Amygdala (tissue), 56 donors: ENCODE data around the gene SCPEP1.
A peak's percentile ranks its signal among the peaks of the same experiment; 100 is the strongest.

Experiments
- DNase-seq, 56 donors: peaks; one replicate each; lab custom pipeline; 2025; lab: John Stamatoyannopoulos, UW

The SCPEP1 gene

GRCh38 chr17:56994009-56994792 is 16.3 kb downstream of the SCPEP1 start:
- DNase-seq: no peak

DNA sequence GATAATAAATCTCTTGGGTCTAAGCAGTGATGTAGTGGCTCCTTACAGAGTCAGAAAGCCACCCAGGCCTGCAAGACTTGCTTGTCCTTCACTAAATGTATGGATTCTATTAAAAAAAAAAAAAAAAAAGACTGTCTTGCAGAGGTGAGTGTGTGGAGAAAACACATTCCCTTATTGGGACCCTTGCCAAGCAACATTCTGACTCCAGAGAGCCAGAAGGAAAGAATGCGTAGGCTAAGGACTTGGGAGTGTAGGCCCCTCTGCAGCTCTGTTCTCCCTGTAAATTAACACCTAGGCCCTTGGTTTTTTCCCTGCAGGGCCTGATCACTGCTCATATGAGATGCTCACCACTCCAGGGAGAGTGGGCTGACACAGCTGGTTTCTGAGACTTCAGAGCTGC is 17.8 kb downstream of the SCPEP1 start:
- peak in 2 of 56 donors; percentile 15 to 17 for DNase-seq

DNA sequence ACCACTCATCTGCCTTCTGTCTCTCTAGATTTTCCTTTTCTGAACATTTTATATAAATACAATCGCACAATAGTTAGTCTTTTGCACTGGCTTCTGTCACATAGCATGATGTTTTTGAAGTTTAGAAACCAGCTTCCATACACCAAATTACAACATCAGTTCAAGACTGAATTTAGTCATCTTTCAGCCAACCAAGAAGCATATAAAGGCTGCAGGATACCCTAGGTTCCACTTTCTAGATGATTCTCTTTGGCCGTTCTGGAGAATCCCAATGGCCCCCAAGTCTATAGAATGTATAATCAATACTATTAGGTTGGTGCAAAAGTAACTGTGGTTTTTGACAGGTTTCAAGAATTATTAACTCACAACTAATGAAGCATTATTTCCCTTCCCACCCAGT is 19.4 kb downstream of the SCPEP1 start:
- DNase-seq: no peak

GRCh38 chr17:57001541-57001940 is 23.6 kb downstream of the SCPEP1 start:
- no peak for DNase-seq

DNA sequence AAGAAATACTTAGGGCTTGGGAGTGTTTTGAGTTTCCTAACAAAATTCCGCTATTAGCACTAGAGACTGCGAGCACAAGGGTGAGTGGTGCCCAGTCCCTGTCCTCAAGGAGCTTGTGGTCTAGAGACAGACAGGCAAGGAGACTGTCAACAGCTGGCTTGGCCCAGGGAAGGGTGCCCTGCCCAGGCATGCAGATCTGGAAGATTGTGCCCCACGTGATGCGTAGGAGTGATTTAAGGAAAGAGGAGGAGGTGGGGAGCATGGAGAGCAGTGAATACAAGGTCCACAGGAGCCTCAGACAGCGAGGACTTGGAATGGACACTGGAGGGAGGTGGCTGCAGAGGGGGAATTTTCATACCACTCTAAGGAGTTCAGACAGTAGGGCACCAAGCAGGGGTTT is 25.0 kb downstream of the SCPEP1 start:
- no peak for DNase-seq

DNA sequence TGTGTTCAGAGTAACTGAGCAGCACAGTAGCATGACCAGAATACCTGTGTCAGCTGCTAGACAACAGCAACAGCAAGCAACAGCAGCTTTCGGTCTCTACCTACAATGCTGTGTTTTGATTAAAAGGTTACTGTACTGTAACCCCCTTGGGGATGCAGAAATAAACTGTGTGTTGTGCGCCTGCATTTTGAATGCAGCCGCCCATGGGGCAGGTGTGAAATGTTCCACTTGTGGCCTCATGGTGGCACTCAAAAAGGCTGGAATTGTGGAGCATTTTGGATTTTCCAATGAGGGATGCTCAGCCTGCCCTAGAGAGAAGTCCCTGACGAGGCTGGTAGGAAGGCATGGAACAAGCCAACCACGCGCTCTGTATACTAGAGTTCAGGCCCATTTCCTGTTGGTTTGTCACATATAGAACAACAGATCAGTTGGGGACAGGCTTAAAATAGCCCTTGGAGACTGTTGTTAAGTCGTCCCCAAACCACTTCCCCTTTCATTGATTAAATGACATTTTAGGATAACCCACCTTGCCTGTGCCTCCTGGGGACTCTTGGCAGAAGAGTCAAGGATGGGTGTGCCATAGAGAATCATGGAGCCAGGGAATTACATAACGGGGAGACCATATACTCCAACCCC is 27.1 kb downstream of the SCPEP1 start:
- no peak for DNase-seq

- DNase-seq: no peak
These were observed 28.1 kb downstream of the SCPEP1 start for GRCh38 chr17:57006040-57006439.

- DNase-seq: no peak
These were observed 31.0 kb downstream of the SCPEP1 start for GRCh38 chr17:57008958-57009357.

DNA sequence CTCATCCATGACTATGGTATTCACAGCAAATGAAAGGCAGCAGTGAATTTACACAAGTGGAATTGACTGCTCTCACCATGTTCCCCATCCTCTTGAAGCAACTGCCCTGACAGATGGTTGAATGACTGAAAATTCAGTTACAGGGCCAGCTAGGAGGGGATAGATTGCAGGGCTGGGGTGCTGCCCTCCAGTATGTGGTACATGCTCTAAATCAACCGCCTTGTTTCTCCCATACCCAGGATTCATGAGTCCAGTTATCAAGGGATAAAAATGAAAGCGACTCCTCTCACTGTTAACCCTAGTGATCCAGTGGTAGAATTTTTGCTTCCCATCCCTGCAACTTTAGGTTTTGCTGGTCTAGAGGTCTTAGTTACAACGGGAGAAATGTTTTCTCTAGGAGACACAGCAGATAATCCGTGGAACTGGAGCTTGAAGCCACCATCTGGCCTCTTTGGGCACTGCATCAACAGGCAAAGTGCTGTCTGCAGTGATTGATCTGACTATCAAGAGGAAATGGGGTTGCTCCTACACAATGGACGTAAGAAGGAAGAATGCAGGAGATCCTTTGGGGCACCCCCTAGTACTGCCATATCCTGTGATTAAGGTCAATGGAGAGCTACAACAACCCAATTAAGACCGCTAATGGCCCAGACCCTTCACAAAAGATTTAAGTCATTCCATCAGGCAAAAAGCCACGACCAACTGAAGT is 32.0 kb downstream of the SCPEP1 start:
- peak in 27 of 56 donors; percentile 2 to 70 (median 14) for DNase-seq

DNA sequence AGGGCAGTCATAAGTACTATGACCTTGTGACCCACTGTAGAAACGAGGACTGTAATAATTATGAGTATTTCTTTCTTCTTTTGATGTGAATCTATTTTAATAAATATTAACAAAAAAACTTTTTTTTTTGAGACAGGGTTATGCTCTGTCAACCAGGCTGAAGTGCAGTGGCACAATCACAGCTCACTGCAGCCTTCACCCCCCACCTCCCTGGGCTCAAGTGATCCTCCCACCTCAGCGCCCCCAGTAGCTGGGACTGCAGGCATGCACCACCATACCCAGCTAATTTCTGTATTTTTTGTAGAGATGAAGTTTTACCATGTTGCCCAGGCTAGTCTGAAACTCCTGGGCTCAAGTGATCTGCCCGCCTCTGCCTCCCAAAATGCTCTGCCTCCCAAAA is 32.6 kb downstream of the SCPEP1 start:
- no peak for DNase-seq

- no peak for DNase-seq
These were observed 33.6 kb downstream of the SCPEP1 start for GRCh38 chr17:57011491-57012015.

GRCh38 chr17:57016071-57016763 is 38.3 kb downstream of the SCPEP1 start:
- DNase-seq: no peak

- no peak for DNase-seq
These were observed 38.8 kb downstream of the SCPEP1 start for GRCh38 chr17:57016764-57017116.

DNA sequence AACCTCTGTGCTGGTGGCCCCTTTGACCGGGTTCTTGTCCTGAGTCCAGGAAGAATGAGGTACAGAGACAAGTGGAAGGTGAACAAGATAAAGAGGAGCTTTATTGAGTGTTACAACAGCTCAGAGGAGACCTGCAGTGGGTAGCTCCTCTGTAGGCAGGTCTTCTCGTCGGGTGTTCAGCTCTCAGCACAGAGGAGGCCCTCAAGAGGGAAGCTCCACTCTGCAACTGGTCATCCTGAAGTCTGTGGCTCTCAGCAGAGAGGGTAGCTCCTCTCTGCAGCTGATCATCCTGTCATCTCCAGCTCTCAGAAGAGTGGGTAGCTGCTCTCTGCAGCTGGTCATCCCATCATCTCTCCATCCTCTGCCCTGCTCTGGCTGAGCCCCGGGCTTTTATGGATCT is 39.7 kb downstream of the SCPEP1 start:
- DNase-seq: no peak

DNA sequence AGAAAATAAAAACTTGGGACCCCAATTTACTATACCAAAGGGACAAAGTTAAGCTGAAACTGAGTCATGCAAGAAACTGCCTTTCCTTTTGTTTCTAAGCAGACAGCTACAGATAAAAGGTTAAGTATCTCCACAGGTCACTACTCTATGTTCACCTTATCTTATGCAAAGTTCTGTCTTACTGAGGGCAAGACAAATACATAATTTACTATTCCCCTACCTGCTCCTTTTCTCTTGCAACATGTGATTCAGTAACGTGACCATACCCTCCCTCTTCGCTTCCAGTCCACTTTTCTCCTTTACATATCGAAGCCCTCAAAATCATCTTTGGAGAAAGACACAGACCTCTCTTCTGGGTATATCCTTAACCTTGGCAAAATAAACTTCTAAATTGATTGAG is 42.3 kb downstream of the SCPEP1 start:
- DNase-seq: no peak

DNA sequence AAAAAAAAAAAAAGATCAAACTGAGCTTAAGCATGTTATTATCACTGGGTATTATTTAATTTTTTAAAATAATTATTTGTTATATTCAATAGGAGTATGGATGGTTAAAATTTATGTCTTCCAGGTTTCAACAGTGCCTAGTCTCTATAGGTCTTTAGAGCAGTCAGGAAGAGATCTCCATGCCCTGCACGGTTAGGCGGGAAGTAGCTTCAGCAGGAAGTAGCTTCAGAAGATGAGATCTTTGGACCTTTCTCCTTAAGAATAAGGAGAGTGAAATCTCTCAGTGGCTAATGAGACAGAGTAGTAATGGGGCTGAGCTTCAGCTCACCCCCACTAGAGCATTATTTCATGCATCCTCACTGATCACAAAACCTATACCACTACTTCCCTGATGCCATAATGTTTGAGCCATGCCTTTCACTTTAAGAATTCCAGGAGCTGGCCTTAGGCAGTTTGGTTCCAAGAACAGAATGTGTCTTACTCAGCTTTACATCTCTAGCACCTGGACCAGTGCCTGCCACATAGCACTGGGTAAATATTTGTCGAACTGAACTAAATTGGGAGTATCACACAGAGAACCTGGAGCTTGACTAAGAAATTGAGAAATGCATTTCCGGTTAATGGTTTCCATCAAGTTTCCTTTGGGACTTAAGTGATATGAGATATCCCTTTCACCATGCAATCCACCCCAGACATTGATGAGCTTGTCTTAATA is 43.5 kb downstream of the SCPEP1 start:
- no peak for DNase-seq

DNA sequence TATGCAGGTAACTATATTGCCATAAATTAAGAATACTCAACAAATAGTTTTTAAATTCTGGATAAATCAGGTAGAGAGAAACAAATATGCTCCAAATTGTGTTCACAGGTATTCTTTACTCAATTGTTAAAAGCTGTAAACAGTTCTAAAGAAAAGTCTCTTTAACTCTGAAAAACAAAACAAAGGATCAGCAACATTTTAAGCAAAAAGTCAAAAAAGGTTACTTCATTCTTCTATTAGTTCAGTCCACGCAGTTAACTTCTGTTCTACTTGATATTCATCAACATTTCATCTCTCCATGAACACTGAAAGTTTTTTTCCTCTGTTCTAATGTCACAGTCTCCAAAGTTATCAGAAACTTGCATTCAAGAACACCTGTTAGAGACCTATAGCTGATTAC is 47.9 kb downstream of the SCPEP1 start:
- DNase-seq: no peak

GRCh38 chr17:57027852-57028251 is 49.9 kb downstream of the SCPEP1 start:
- DNase-seq: no peak

- DNase-seq: no peak
These were observed 54.4 kb downstream of the SCPEP1 start for GRCh38 chr17:57032343-57032742.

GRCh38 chr17:57033296-57033695 is 55.4 kb downstream of the SCPEP1 start:
- DNase-seq: peak in 2 of 56 donors; percentile 14 to 18
